Smooth muscle cell (in vitro differentiated cells): Measurements from ENCODE around the gene OR2L8. TPM values are rescaled to one million over a fixed set of nuclear protein-coding genes. Genes with fewer than 3 reads are reported as not detected.

Experiments
- DNase-seq: peaks from one replicate; lab custom pipeline; 2025; ENCODE audit not compliant: unreplicated experiment; lab: John Stamatoyannopoulos, UW
- H2AFZ ChIP-seq: fragments of 200-600 bp; sonication (generic); 2 replicates; pipeline ENCODE4 v1.6.0; 2016; ENCODE audit warnings: antibody characterized with exemption, low read depth, mild to moderate bottlenecking
- H3F3A ChIP-seq: fragments of 200-600 bp; sonication (generic); 2 replicates; pipeline ENCODE4 v1.6.0; 2017; ENCODE audit warnings: antibody characterized with exemption, low read depth
- H3K27ac ChIP-seq: fragments of 200-600 bp; sonication (generic); 2 replicates; pipeline ENCODE4 v1.5.1; 2016; ENCODE audit warnings: low read depth, mild to moderate bottlenecking
- H3K27me3 ChIP-seq: fragments of 200-600 bp; sonication (generic); 2 replicates; pipeline ENCODE4 v1.6.1; 2016; ENCODE audit warnings: low read depth, mild to moderate bottlenecking
- H3K36me3 ChIP-seq: fragments of 200-600 bp; sonication (generic); 2 replicates; pipeline ENCODE4 v1.5.1; 2016; ENCODE audit warnings: low read depth
- H3K4me1 ChIP-seq: fragments of 200-600 bp; sonication (generic); 2 replicates; pipeline ENCODE4 v1.5.1; 2016; ENCODE audit warnings: low read depth
- H3K4me2 ChIP-seq: fragments of 200-600 bp; sonication (generic); 2 replicates; pipeline ENCODE4 v1.6.0; 2016; ENCODE audit warnings: mild to moderate bottlenecking
- H3K4me3 ChIP-seq: fragments of 200-600 bp; sonication (generic); 2 replicates; pipeline ENCODE4 v1.5.1; 2016; ENCODE audit warnings: mild to moderate bottlenecking
- H3K79me2 ChIP-seq: fragments of 200-600 bp; sonication (generic); 2 replicates; pipeline ENCODE4 v1.6.0; 2016; ENCODE audit warnings: low read depth, mild to moderate bottlenecking
- H3K9ac ChIP-seq: fragments of 200-600 bp; sonication (generic); 2 replicates; pipeline ENCODE4 v1.6.0; 2016; ENCODE audit warnings: low read depth
- H3K9me3 ChIP-seq: fragments of 200-600 bp; sonication (generic); replicated peaks from 2 replicates; pipeline ENCODE4 v1.5.1; 2016; ENCODE audit warnings: low read depth
- H4K20me1 ChIP-seq: fragments of 200-600 bp; sonication (generic); 2 replicates; pipeline ENCODE4 v1.6.0; 2016; ENCODE audit warnings: low read depth
- WGBS: methylation state at CpG from one replicate; pipeline ENCODE4 v1.1.7; 2016; ENCODE audit warnings: low lambda C conversion rate; 5-methylcytosine and 5-hydroxymethylcytosine counted together
- polyA plus RNA-seq: library from polyadenylated mRNA; unstranded; fragments of >200 nt; fragmentation: Nextera tagmentation; extraction: Ambion mirVana; gene quantifications from 2 replicates; pipeline ENCODE4 v1.2.1, GENCODE V29; 2016
- total RNA-seq: library from RNA; depleted of rRNA; stranded (reverse); fragments of >200 nt; gene quantifications from 2 replicates; pipeline ENCODE4 v1.2.3, GENCODE V29; 2014
- TF ChIP-seq, protein P1 (sequence below): fragments of 200-600 bp; sonication (generic); IDR thresholded peaks from 2 replicates; pipeline ENCODE4 v1.5.1; 2017; ENCODE audit warnings: borderline replicate concordance, mild to moderate bottlenecking, antibody characterized with exemption; ENCODE audit not compliant: insufficient read depth, poor library complexity, severe bottlenecking

OR2L8 gene
- total and polyA plus RNA-seq, 2 experiments from 2014 or later, result not detected

DNA sequence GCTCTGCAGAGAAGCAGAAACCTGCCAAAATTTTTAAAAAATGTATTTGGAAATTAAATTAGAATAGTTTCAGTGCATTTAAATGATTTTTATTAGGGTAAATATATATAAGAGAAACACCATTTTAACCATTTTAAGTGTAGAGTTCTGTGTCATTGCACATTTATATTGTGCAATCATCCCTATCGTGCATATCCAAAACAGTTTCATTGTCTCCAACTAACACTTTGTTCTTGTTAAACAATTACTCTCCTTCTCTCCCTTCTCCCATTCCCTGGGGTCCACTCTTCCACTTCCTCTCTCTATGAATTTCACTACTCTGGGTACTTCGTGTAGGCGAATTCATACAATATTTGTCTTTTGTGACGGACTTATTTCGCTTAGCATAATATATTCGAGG, 6.0 kb upstream of the OR2L8 start:
- no peak overlapping the region for H2AFZ ChIP-seq
- no peaks in the 10 kb centered on the region for H4K20me1 ChIP-seq
- H3K79me2 ChIP-seq, result no peaks in the 10 kb centered on the region
- H3K4me3 ChIP-seq, result no peak overlapping the region
- TF ChIP-seq, protein P1, sequence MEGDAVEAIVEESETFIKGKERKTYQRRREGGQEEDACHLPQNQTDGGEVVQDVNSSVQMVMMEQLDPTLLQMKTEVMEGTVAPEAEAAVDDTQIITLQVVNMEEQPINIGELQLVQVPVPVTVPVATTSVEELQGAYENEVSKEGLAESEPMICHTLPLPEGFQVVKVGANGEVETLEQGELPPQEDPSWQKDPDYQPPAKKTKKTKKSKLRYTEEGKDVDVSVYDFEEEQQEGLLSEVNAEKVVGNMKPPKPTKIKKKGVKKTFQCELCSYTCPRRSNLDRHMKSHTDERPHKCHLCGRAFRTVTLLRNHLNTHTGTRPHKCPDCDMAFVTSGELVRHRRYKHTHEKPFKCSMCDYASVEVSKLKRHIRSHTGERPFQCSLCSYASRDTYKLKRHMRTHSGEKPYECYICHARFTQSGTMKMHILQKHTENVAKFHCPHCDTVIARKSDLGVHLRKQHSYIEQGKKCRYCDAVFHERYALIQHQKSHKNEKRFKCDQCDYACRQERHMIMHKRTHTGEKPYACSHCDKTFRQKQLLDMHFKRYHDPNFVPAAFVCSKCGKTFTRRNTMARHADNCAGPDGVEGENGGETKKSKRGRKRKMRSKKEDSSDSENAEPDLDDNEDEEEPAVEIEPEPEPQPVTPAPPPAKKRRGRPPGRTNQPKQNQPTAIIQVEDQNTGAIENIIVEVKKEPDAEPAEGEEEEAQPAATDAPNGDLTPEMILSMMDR, result no peak
- H3K4me1 ChIP-seq, result no peaks in the 10 kb centered on the region
- no peak overlapping the region for H3K27ac ChIP-seq
- peaks cover 18% of the 10 kb centered on the region for H3K9me3 ChIP-seq
- H3K27me3 ChIP-seq, result no peaks in the 10 kb centered on the region
- no peaks in the 10 kb centered on the region for H3K36me3 ChIP-seq
- H3K9ac ChIP-seq, result no peak overlapping the region
- WGBS, result 63% methylated on average over 6 of the region's 6 CpGs
- DNase-seq, result no peak
- no peak overlapping the region for H3K4me2 ChIP-seq
- no peaks in the 10 kb centered on the region for H3F3A ChIP-seq

- Histone ChIP-seq H3F3A (no peaks in the 10 kb centered on the region), H3K27ac (no peak overlapping the region), H3K9me3 (peaks cover 6% of the 10 kb centered on the region), H3K4me1 (no peaks in the 10 kb centered on the region), H3K4me2 (no peak overlapping the region), H3K36me3 (no peaks in the 10 kb centered on the region), H4K20me1 (no peaks in the 10 kb centered on the region), H3K4me3 (no peak overlapping the region), H3K9ac (no peak overlapping the region), H2AFZ (no peak overlapping the region), H3K27me3 (no peaks in the 10 kb centered on the region), H3K79me2 (no peaks in the 10 kb centered on the region)
- 80% methylated on average over 1 of the region's 1 CpG for WGBS
- no peak for DNase-seq
- TF ChIP-seq, protein P1, result no peak
Observed at GRCh38 chr1:247953408-247953807, 4.8 kb downstream of the OR2L8 start.

GRCh38 chr1:247961791-247962190, 13.1 kb downstream of the OR2L8 start:
- Histone ChIP-seq H3K4me3 (no peak overlapping the region), H3F3A (no peaks in the 10 kb centered on the region), H3K79me2 (no peaks in the 10 kb centered on the region), H3K36me3 (no peaks in the 10 kb centered on the region), H2AFZ (no peak overlapping the region), H4K20me1 (no peaks in the 10 kb centered on the region), H3K4me1 (no peaks in the 10 kb centered on the region), H3K4me2 (no peak overlapping the region), H3K27me3 (no peaks in the 10 kb centered on the region), H3K27ac (no peak overlapping the region), H3K9ac (no peak overlapping the region), H3K9me3 (peaks cover 4% of the 10 kb centered on the region)
- TF ChIP-seq, protein P1, result no peak
- DNase-seq, result no peak
- WGBS, result 26% methylated on average over 3 of the region's 3 CpGs

- H4K20me1 ChIP-seq, result no peaks in the 10 kb centered on the region
- no peak overlapping the region for H3K4me3 ChIP-seq
- H2AFZ ChIP-seq, result no peak overlapping the region
- no peaks in the 10 kb centered on the region for H3K27me3 ChIP-seq
- 60% methylated on average over 4 of the region's 4 CpGs for WGBS
- H3K9me3 ChIP-seq, result peaks cover 6% of the 10 kb centered on the region
- no peak overlapping the region for H3K27ac ChIP-seq
- DNase-seq, result no peak
- H3K4me2 ChIP-seq, result no peak overlapping the region
- H3K79me2 ChIP-seq, result no peaks in the 10 kb centered on the region
- H3K4me1 ChIP-seq, result no peaks in the 10 kb centered on the region
- H3K36me3 ChIP-seq, result no peaks in the 10 kb centered on the region
- H3K9ac ChIP-seq, result no peak overlapping the region
- TF ChIP-seq, protein P1, result no peak
- H3F3A ChIP-seq, result no peaks in the 10 kb centered on the region
Observed at GRCh38 chr1:247962911-247963588, 14.4 kb downstream of the OR2L8 start.
